CD14-positive monocyte (primary cell): ENCODE data around the gene RARRES2. TPM values are rescaled to one million over a fixed set of nuclear protein-coding genes. Genes with fewer than 3 reads are reported as not detected.

Source experiments
- DNase-seq, 3 donors: peaks; one replicate each; pipeline ENCODE4 v3.0.0-alpha.2; 2011 to 2022
- H2AFZ ChIP-seq: 2 replicates; pipeline ENCODE4 v1.6.0; 2012; ENCODE audit warnings: mild to moderate bottlenecking, low read depth, low read length, inconsistent platforms; ENCODE audit not compliant: insufficient read depth, poor library complexity, severe bottlenecking
- H3K27ac ChIP-seq, 2 donors: 1 replicate in 1 of 2; 2 replicates in 1 of 2; pipeline ENCODE4 v1.5.1; 2012 to 2013; ENCODE audit warnings: low read length in 2 of 2, control low read depth in 1 of 2, inconsistent platforms in 1 of 2, low read depth in 1 of 2, mild to moderate bottlenecking in 1 of 2
- H3K27me3 ChIP-seq, 2 donors: one replicate each; pipeline versions ENCODE4 v1.6.0 to v1.6.1; 2011 to 2013; ENCODE audit warnings: low read length in 2 of 2; ENCODE audit not compliant: control insufficient read depth in 2 of 2, insufficient read depth in 2 of 2
- H3K36me3 ChIP-seq, 2 donors: replicated peaks in 1 of 2; 1 replicate in 1 of 2; 2 replicates in 1 of 2; pipeline versions ENCODE4 v1.5.1 to v1.6.1; 2012 to 2013; ENCODE audit warnings: low read length in 2 of 2, control low read depth in 1 of 2, inconsistent platforms in 1 of 2, mild to moderate bottlenecking in 1 of 2; ENCODE audit not compliant: insufficient read depth in 2 of 2, control insufficient read depth in 1 of 2
- H3K4me1 ChIP-seq, 2 donors: 1 replicate in 1 of 2; 2 replicates in 1 of 2; pipeline versions ENCODE4 v1.5.1 to v1.6.1; 2012 to 2013; ENCODE audit warnings: low read length in 2 of 2, control low read depth in 1 of 2, inconsistent platforms in 1 of 2, mild to moderate bottlenecking in 1 of 2, moderate library complexity in 1 of 2; ENCODE audit not compliant: insufficient read depth in 2 of 2, control insufficient read depth in 1 of 2
- H3K4me2 ChIP-seq: replicated peaks from 2 replicates; pipeline ENCODE3; 2012; ENCODE audit warnings: low read length, moderate library complexity, mild to moderate bottlenecking; ENCODE audit not compliant: poor library complexity, severe bottlenecking; ENCODE audit errors: extremely low read depth
- H3K4me3 ChIP-seq, 3 experiments: fragments of 200-600 bp in 1 of 3; sonication (generic) in 1 of 3; replicated peaks in 1 of 3; 1 replicate in 2 of 3; 2 replicates in 1 of 3; pipeline ENCODE4 v1.5.1; 2011 to 2013; ENCODE audit warnings: low read length in 3 of 3, mild to moderate bottlenecking in 3 of 3, control low read depth in 2 of 3, low read depth in 2 of 3, inconsistent platforms in 1 of 3, moderate library complexity in 1 of 3
- H3K79me2 ChIP-seq: 2 replicates; pipeline ENCODE4 v1.6.0; 2012; ENCODE audit warnings: mild to moderate bottlenecking, control low read depth, inconsistent platforms, low read length, moderate library complexity; ENCODE audit not compliant: insufficient read depth
- H3K9ac ChIP-seq: 2 replicates; pipeline ENCODE4 v1.6.0; 2017; ENCODE audit warnings: low read length, mild to moderate bottlenecking; ENCODE audit not compliant: insufficient read depth, poor library complexity, severe bottlenecking
- H3K9me3 ChIP-seq, 2 donors: replicated peaks in 1 of 2; 1 replicate in 1 of 2; 2 replicates in 1 of 2; pipeline versions ENCODE4 v1.5.1 to v1.6.1; 2012 to 2013; ENCODE audit warnings: low read length in 2 of 2, control low read depth in 1 of 2; ENCODE audit not compliant: control insufficient read depth in 1 of 2, insufficient read depth in 1 of 2
- H4K20me1 ChIP-seq: 2 replicates; pipeline ENCODE4 v1.6.0; 2012; ENCODE audit warnings: mild to moderate bottlenecking, low read length, control low read depth, moderate library complexity; ENCODE audit not compliant: insufficient read depth
- H3K27ac Mint-ChIP-seq, 7 donors: one replicate each; pipeline ENCODE4 v1.8.0; 2020; ENCODE audit warnings: mild to moderate bottlenecking in 7 of 7, mixed read lengths in 7 of 7, moderate library complexity in 6 of 7, inconsistent platforms in 2 of 7
- H3K27me3 Mint-ChIP-seq, 3 donors: one replicate each; pipeline ENCODE4 v1.8.0; 2021 to 2022; ENCODE audit warnings: low read depth in 3 of 3, mild to moderate bottlenecking in 3 of 3, mixed read lengths in 3 of 3, moderate library complexity in 3 of 3, inconsistent platforms in 1 of 3
- H3K36me3 Mint-ChIP-seq, 2 donors: one replicate each; pipeline ENCODE4 v1.8.0; 2020; ENCODE audit warnings: mixed read lengths in 2 of 2, inconsistent platforms in 1 of 2, mild to moderate bottlenecking in 1 of 2
- H3K4me1 Mint-ChIP-seq: one replicate; pipeline ENCODE4 v1.8.0; 2020; ENCODE audit warnings: mild to moderate bottlenecking, mixed read lengths
- H3K4me3 Mint-ChIP-seq, 2 donors: one replicate each; pipeline ENCODE4 v1.8.0; 2020; ENCODE audit warnings: mild to moderate bottlenecking in 2 of 2, mixed read lengths in 2 of 2, moderate library complexity in 1 of 2
- H3K9me3 Mint-ChIP-seq, 7 donors: one replicate each; pipeline ENCODE4 v1.8.0; 2020 to 2022; ENCODE audit warnings: mixed read lengths in 7 of 7, mild to moderate bottlenecking in 6 of 7, moderate library complexity in 6 of 7, inconsistent platforms in 2 of 7
- WGBS: methylation state at CpG from one replicate; pipeline ENCODE4 v1.1.5; 2013; ENCODE audit warnings: missing lambda C conversion rate; ENCODE audit not compliant: insufficient coverage; 5-methylcytosine and 5-hydroxymethylcytosine counted together
- intact Hi-C, 2 donors: fragments of 100-400 bp; cut with micrococcal nuclease; formaldehyde crosslinking; loops; one replicate each; pipeline versions ENCODE4 v1.15.0 to v1.15.1; 2023
- polyA plus RNA-seq, 3 donors: library from polyadenylated mRNA; depleted of rRNA in 1 of 3; unstranded in 2 of 3; stranded (reverse) in 1 of 3; fragments of 300-500 nt in 2 of 3; fragments of >200 nt in 1 of 3; fragmentation: Illumina TruSeq in 2 of 3; gene quantifications; 1 replicate in 2 of 3; 2 replicates in 1 of 3; pipeline ENCODE4 v1.2.3, GENCODE V29; 2012 to 2021
- TF ChIP-seq, protein P1 (sequence below): fragments of 200-600 bp; IDR thresholded peaks from one replicate; pipeline ENCODE4 v1.8.0; 2022; ENCODE audit warnings: antibody characterized with exemption, mild to moderate bottlenecking

RARRES2 gene
- polyA plus RNA-seq, 3 donors: not detected

DNA sequence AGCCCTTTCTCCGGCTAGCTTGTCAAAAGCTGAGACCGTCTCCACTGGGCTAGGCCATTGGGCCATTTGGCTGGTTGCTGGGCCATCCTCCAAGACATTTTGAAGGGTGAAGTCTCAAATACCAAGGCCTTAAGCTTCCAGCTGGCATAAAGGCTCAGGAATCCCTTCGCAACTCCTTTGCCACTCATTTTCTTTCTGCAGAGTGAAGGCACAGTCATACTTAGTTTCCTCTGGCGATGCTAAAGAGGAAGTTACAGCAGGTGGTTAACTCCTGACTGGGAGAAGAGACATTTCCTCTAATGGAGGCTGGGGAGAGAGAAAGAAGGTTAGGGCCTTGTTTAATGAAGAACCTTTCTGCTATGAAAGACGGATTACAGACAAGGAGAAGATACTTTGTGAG is 22.4 kb upstream of the RARRES2 start:
- Histone ChIP-seq H3K36me3 (no peaks in the 10 kb centered on the region), H3K9me3 (no peaks in the 10 kb centered on the region), H3K4me3 (no peak overlapping the region), H3K9ac (no peak overlapping the region), H3K79me2 (peaks cover 3% of the 10 kb centered on the region), H3K27me3 (no peaks in the 10 kb centered on the region), H3K4me2 (no peak overlapping the region), H4K20me1 (no peaks in the 10 kb centered on the region), H3K27ac (peak overlapping the region; percentile 32 to 76), H2AFZ (no peak overlapping the region), H3K4me1 (peaks cover 49 to 56% of the 10 kb centered on the region in 2 donors)
- H3K27ac Mint-ChIP-seq: peak overlapping the region; percentile 78 to 96 (median 89)
- H3K9me3 Mint-ChIP-seq: no peaks in the 10 kb centered on the region
- H3K4me1 Mint-ChIP-seq: peaks cover 45% of the 10 kb centered on the region
- peaks cover 0 to 3% (median 1%) of the 10 kb centered on the region in 3 donors for H3K27me3 Mint-ChIP-seq
- H3K4me3 Mint-ChIP-seq: no peak overlapping the region
- 31% methylated on average over 2 of the region's 5 CpGs for WGBS
- H3K36me3 Mint-ChIP-seq: no peaks in the 10 kb centered on the region
- peak; percentile 75 to 89 (median 88) for DNase-seq
- intact Hi-C loops: loop anchor here in 1 of 2 donors (10.0 kb wide), 1 partner anchor 421 kb away; no protein-coding TSS in a partner anchor
- TF ChIP-seq, protein P1, sequence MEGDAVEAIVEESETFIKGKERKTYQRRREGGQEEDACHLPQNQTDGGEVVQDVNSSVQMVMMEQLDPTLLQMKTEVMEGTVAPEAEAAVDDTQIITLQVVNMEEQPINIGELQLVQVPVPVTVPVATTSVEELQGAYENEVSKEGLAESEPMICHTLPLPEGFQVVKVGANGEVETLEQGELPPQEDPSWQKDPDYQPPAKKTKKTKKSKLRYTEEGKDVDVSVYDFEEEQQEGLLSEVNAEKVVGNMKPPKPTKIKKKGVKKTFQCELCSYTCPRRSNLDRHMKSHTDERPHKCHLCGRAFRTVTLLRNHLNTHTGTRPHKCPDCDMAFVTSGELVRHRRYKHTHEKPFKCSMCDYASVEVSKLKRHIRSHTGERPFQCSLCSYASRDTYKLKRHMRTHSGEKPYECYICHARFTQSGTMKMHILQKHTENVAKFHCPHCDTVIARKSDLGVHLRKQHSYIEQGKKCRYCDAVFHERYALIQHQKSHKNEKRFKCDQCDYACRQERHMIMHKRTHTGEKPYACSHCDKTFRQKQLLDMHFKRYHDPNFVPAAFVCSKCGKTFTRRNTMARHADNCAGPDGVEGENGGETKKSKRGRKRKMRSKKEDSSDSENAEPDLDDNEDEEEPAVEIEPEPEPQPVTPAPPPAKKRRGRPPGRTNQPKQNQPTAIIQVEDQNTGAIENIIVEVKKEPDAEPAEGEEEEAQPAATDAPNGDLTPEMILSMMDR: no peak

GRCh38 chr7:150363370-150363769 is 21.9 kb upstream of the RARRES2 start:
- Mint-ChIP-seq H3K36me3 (no peaks in the 10 kb centered on the region), H3K27ac (peak overlapping the region in 5 of 7 donors; percentile 50 to 96 (median 84)), H3K27me3 (peaks cover 0 to 3% (median 1%) of the 10 kb centered on the region in 3 donors), H3K4me1 (peaks cover 45% of the 10 kb centered on the region), H3K4me3 (no peak overlapping the region), H3K9me3 (no peaks in the 10 kb centered on the region)
- no peaks in the 10 kb centered on the region for H3K36me3 ChIP-seq
- intact Hi-C loops: loop anchor here in 1 of 2 donors (10.0 kb wide), 1 partner anchor 421 kb away; no protein-coding TSS in a partner anchor
- H3K79me2 ChIP-seq: no peaks in the 10 kb centered on the region
- WGBS: no CpG with 5 or more reads among the region's 4 CpGs
- DNase-seq: no peak
- no peaks in the 10 kb centered on the region for H3K9me3 ChIP-seq
- TF ChIP-seq, protein P1: no peak
- H3K27me3 ChIP-seq: no peaks in the 10 kb centered on the region
- H3K9ac ChIP-seq: no peak overlapping the region
- H4K20me1 ChIP-seq: no peaks in the 10 kb centered on the region
- H3K4me1 ChIP-seq: peaks cover 49 to 52% of the 10 kb centered on the region in 2 donors
- no peak overlapping the region for H2AFZ ChIP-seq
- no peak overlapping the region for H3K4me2 ChIP-seq
- peak overlapping the region; percentile 26 to 76 for H3K27ac ChIP-seq
- H3K4me3 ChIP-seq: no peak overlapping the region
